ENCODE results near the gene TLR9.

GRCh38 chr3:52265387-52265786, 39.9 kb upstream of the TLR9 start:
- TF ChIP-seq CTCF (conservative IDR thresholded peaks at IDR 0.05) (peak; percentile 32; the same call in 1 of the 2 replicates), EZH2 (IDR thresholded peaks at IDR 0.05; ENCODE audit: low read depth) (no peak)
